ENCODE results near the gene KIF15.

DNA sequence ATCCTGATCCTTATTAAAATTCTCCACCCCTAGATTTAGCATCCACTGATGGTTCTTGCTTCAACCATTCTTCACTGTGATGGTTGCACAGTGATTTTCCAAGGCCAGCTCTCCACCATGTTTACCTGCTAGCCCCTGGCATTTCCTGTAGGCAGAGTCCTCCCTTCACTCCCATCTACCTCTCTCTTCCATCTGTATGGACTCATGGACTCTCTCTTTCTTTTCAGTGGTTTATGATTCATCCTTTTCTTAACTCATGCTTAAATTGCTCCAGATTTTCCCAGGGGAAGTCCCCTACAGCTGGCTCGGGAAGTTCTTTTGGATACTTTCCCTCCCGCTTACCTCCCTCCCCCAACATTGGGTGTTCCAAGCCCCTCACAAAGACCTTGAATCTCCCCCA lies 131.5 kb downstream of the KIF15 start:
- TF ChIP-seq, protein P1, sequence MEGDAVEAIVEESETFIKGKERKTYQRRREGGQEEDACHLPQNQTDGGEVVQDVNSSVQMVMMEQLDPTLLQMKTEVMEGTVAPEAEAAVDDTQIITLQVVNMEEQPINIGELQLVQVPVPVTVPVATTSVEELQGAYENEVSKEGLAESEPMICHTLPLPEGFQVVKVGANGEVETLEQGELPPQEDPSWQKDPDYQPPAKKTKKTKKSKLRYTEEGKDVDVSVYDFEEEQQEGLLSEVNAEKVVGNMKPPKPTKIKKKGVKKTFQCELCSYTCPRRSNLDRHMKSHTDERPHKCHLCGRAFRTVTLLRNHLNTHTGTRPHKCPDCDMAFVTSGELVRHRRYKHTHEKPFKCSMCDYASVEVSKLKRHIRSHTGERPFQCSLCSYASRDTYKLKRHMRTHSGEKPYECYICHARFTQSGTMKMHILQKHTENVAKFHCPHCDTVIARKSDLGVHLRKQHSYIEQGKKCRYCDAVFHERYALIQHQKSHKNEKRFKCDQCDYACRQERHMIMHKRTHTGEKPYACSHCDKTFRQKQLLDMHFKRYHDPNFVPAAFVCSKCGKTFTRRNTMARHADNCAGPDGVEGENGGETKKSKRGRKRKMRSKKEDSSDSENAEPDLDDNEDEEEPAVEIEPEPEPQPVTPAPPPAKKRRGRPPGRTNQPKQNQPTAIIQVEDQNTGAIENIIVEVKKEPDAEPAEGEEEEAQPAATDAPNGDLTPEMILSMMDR (conservative IDR thresholded peaks at IDR 0.05; ENCODE audit: low read length) = no peak
- TF ChIP-seq EZH2phosphoT487 (IDR thresholded peaks at IDR 0.05; ENCODE audit: borderline replicate concordance) = no peak
